Raji (cell line): Measurements from ENCODE around the gene SLC37A3.

ENCODE experiments used
- POLR2A ChIP-seq: IDR thresholded peaks from 2 replicates; pipeline ENCODE4 v1.6.1; 2011; ENCODE audit warnings: low read depth, low read length, control low read depth; ENCODE audit not compliant: insufficient read depth

Gene SLC37A3

GRCh38 chr7:140369294-140369693 is 29.0 kb downstream of the SLC37A3 start:
- no peak for TF ChIP-seq POLR2A

GRCh38 chr7:140367528-140367927 is 30.8 kb downstream of the SLC37A3 start:
- no peak for TF ChIP-seq POLR2A

DNA sequence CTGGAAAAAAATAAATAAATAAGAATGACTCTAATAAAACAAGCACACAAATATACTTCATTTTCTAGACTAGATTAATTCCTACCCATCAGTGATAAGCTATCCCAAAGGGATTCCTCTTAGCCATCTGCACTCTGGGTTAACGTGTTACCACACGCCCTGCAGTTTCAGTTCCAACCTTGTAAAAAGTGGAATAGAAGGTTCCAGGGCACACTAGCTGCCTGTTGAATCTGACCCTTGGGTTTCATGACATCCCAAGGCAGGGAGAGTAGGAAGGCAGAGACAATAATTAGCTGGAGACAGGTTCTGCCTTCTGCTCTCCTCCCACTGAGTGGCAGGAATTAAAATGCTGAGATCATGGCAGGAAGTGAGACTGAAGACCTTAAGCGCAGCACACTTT is 33.5 kb downstream of the SLC37A3 start:
- TF ChIP-seq POLR2A: no peak

DNA sequence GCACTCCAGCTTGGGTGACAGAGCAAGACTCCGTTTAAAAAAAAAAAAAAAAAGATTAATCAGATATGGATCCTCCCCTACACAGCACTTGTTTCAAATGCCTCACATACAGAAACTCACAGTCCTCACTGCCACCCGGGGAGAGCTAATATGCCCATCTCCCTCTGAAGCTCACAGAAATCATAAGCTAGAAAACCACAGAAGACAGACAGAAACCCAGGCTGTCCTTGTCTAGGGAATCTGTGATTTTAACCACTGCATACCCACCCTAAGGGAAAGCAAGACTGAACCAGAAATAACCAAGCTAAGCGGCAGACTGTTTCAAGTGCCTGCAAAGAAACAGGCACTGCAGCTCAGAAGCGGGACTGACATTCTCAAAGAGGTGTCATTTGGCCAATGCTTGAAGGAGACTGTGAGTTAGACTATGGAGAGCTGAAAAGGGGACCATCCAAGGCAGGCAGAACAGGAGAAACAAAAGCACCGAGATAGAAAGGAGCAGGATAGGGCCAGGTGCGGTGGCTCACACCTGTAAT is 37.6 kb downstream of the SLC37A3 start:
- TF ChIP-seq POLR2A: no peak

DNA sequence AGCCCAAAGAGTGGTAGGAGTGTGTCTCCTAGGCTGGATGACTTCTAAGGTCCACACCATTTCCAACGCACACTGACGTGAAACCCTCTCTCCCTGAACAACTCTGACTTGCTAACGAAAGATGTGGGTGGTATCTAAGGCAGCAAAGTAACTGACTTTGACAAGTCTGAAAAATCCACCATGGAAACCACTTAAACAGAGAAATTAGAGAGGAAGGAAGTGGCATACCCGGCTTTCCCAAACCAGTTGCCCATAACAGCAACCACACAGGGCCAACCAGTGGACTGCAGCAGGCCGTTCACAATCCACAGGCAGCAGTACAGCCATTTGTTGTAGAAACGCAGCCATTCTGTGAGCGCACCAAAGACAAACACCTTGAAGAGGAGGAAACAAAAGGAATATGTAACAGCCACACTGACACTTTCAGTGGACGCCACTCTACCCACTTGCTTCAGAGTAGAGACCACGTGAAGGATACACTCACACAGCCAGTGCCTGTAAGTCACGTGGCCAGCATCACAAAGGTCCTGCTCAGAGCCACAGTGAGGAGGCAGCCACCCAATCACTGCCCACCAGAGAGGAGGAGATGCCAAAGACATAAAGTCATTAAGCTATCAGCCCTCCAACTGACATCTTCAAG is 39.8 kb downstream of the SLC37A3 start:
- TF ChIP-seq POLR2A: no peak

DNA sequence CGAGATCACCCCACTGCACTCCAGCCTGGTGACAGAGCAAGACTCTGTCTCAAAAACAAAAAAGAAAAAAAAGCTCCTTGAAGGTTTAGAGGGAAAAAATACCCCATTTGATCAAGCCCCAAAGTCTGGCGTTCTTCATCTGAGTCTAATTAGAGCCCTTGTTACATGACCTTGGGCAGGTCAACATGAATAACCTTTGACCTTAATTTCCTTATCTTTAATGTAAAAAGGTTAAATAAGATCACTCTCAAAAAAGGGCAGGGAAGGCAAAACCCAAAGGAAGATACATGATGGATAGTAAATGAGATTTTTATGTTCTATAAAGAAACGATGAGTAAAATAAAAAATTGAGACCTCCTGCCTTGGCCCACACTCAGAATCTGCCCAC is 40.3 kb downstream of the SLC37A3 start:
- TF ChIP-seq POLR2A: no peak

- no peak for TF ChIP-seq POLR2A
Measured at GRCh38 chr7:140350056-140350455, 48.3 kb downstream of the SLC37A3 start.

DNA sequence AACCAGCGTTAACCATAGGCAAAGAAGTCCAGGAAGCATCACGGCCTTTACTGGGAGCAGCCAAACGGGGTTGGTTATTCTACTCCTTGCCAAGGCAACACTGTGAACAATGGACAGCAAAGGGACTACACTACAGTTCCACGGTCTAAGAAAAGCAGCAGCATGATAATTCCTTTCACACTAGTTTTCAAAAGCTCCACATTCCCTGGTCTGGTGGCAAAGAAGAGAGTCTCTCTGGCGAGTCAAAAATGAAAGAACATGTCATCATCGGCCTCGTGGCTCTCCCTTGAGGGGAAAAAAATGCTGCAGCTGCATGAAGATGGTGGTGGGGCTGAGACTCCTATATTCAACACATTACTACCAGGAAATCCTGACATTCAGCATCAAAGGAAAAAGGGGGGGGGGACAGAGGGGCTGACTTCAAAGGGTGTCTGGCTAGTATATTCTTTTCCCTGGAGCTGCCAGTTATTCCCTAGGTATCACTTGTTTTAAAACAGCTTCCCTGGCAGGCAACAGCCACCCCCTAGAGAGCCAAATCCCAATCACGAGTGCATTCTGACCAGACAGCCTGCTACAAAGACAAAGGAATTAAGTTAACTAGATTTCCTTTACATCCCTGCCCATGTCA is 49.1 kb downstream of the SLC37A3 start:
- TF ChIP-seq POLR2A: no peak

DNA sequence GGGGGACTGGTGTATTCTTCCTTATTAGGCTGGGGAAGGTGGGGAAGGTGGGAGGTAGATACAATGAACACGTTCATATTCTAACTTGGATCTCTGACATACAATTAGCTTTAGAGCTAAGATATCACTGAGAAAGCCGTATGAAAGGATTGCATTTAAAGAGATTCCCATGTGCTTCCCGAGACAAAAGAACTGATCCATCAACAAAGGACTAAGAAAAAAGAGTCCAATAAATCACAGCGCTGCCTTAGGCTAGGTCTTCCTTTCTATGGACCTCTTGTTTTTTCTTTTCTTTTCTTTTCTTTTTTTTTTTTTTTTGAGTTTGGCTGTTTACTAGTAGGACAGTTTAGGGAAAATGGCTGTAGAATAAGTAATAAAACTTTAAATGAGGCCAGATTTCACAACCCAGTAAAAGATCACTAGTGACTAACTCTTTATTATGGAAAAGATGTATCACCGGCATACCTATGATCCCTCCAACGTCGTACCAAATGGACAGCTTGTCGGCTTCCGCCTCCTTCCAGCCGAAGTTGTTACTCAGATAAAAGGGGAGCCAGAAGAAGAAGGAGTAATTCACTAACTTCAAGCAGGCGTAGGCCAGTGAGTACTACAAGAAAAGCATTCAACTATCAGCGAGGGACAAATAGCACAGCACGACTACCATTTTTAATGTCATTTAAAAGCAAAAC is 50.0 kb downstream of the SLC37A3 start:
- no peak for TF ChIP-seq POLR2A

GRCh38 chr7:140347218-140347617 is 51.1 kb downstream of the SLC37A3 start:
- no peak for TF ChIP-seq POLR2A

GRCh38 chr7:140345426-140345825 is 52.9 kb downstream of the SLC37A3 start:
- no peak for TF ChIP-seq POLR2A

DNA sequence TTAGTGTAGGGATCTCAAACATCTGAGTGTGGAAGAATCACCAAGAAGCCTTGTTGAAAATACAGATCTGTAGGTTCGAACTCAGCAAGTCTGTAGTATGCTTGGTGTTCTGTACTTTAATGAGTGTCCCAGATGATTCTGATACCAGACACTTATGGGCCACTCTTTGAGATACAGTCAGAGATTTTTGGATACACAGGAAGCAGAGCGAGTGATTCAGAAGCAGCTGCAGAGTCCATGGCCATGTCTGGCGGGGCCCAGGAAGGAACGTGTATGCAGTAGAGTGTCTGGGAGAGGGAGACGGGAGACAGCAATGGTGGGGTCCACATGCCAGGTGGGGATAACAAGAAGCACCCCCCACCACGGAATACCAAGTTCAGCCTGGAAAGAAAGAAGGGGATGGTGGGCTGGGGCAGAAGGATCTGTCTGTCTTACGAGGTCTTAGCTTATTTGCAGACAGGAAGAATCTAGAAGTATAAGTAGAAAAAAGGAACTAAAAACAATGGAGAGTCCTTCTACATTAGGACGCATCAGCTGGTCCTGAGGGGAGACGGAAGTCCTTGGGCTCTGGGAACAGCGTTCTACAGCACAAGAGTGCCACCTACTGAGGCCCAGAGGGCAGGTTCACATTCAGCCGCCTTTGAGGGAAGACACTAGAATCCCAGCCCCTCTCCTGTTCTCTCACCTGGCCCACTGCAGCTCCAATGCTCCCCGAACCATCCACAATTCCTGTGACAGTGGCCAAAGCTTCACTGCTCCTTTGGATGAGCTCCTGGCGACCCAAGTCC is 55.4 kb downstream of the SLC37A3 start:
- no peak for TF ChIP-seq POLR2A

DNA sequence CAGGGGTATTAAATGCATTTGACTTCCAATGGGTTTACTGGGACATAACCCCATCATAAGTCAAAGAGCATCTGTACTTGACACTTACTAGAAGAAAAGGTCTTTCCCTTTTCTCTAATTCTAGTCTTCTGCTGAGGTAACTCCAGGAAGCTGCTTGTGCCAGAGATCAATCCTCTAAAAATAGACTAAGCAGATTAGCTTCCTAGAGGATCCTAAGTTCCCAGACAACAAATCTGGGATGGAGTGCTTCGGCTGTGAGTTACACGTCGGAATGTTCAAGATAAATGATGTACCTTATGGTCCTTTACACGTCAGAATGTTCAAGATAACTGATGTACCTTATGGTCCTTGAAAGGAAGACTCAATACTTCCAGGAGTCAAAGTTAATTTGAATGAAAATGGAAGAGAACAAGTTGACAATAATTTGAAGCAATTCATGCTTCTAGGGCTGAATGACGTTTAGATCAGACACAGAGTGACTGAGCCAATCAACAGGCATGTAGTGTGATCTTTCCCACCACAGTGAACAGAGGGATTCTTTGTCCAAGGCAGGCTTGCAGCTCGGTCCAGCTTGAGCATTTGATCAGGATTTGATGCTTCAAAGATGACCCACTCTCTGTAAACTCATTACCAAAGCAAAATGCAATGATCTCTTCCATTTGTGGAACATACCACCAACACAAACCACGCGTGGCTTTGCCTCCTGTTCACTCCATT is 63.8 kb downstream of the SLC37A3 start:
- no peak for TF ChIP-seq POLR2A

DNA sequence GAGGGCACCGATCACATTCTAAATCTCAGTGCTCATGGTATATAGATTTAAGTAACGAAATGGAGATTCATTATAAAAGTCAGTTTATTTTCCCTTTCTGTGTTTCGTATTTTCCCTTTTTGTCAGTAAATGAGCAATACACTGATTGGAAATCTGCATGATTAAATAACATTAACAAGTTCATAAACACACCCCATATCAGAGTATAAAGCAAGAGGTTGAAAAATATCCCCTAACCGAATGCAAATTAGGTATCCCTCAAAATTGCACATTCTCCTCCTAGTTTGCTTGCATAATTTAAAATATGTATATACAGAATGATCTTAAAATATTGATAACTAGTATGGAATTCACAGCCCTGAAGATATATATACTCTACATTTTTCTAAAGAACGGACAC is 64.6 kb downstream of the SLC37A3 start:
- no peak for TF ChIP-seq POLR2A

- TF ChIP-seq POLR2A: no peak
Measured at GRCh38 chr7:140333223-140333622, 65.1 kb downstream of the SLC37A3 start.
